Measurements from ENCODE around the gene LNX2.

The LNX2 gene

DNA sequence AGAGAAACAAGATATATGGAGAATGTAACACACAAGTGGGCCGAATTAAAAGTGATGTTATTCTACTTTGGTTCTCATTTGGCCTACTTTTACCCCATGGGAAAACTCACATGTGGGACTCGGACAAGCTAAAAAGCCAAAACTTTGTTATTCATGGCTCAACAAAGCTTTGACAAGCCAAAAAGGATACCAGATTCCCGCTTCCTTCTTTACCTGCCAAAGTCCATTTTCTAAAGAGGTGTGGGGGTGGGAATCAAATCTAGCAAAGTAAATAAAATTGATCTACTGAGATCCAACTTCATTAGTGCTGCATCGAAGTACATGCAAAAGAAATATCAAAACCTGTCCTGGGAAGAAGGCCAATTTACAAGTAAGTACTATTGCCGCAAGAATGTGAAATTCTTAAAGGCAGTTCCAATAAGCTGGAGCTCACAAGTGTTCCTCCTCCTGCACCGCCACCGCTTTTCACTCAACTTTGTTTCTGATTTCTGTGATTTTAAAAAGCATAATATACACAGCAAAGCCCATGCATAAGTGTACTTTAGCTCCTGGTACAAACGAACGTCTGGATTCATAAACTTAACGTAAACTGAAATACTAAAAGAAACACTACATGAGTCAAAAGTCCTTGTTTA is 1.1 kb downstream of the LNX2 start:
- TF ChIP-seq FOXP2 (optimal IDR thresholded peaks at IDR 0.05; ENCODE audit: borderline replicate concordance, extremely low read depth, extremely low read length, insufficient read depth) (no peak), POLR2AphosphoS5 (IDR thresholded peaks at IDR 0.05; ENCODE audit: low read depth, low read length) (no peak), TAF1 (IDR thresholded peaks at IDR 0.05; ENCODE audit: borderline replicate concordance, insufficient read depth, low read length) (no peak), SIN3A (IDR thresholded peaks at IDR 0.05; ENCODE audit: borderline replicate concordance, insufficient read depth, low read length) (no peak)
- TF ChIP-seq, protein P1, sequence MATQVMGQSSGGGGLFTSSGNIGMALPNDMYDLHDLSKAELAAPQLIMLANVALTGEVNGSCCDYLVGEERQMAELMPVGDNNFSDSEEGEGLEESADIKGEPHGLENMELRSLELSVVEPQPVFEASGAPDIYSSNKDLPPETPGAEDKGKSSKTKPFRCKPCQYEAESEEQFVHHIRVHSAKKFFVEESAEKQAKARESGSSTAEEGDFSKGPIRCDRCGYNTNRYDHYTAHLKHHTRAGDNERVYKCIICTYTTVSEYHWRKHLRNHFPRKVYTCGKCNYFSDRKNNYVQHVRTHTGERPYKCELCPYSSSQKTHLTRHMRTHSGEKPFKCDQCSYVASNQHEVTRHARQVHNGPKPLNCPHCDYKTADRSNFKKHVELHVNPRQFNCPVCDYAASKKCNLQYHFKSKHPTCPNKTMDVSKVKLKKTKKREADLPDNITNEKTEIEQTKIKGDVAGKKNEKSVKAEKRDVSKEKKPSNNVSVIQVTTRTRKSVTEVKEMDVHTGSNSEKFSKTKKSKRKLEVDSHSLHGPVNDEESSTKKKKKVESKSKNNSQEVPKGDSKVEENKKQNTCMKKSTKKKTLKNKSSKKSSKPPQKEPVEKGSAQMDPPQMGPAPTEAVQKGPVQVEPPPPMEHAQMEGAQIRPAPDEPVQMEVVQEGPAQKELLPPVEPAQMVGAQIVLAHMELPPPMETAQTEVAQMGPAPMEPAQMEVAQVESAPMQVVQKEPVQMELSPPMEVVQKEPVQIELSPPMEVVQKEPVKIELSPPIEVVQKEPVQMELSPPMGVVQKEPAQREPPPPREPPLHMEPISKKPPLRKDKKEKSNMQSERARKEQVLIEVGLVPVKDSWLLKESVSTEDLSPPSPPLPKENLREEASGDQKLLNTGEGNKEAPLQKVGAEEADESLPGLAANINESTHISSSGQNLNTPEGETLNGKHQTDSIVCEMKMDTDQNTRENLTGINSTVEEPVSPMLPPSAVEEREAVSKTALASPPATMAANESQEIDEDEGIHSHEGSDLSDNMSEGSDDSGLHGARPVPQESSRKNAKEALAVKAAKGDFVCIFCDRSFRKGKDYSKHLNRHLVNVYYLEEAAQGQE (IDR thresholded peaks at IDR 0.05; ENCODE audit: insufficient read depth in 1 of 2, low read depth in 2 of 2, low read length in 2 of 2) = no peak

DNA sequence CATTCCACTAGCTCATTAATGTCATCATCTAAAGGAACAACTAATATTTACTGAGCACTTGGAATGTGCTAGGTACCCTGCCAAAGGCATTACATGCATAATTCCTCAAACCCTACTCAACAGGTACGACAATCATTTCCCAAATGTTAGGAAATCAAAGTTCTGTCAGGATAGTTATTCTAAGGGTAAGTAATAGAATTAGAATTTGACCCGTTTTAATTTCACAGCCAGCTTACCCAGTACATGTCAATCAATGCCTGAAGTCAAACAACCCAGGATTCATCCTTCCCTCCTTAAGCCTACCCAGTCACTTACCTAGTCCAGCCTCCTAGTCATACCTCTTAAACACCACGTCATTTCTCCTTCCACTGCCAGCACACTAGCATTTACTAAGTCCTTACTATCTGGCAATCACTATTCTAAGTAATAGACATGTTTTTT is 2.4 kb downstream of the LNX2 start:
- no peak for TF ChIP-seq SIN3A (IDR thresholded peaks at IDR 0.05; ENCODE audit: borderline replicate concordance, insufficient read depth, low read length)
- TF ChIP-seq, protein P1 (IDR thresholded peaks at IDR 0.05; ENCODE audit: insufficient read depth in 1 of 2, low read depth in 2 of 2, low read length in 2 of 2) = no peak
- TF ChIP-seq POLR2AphosphoS5 (IDR thresholded peaks at IDR 0.05; ENCODE audit: low read depth, low read length) = no peak
- TF ChIP-seq FOXP2 (optimal IDR thresholded peaks at IDR 0.05; ENCODE audit: borderline replicate concordance, extremely low read depth, extremely low read length, insufficient read depth) = no peak
- TF ChIP-seq TAF1 (IDR thresholded peaks at IDR 0.05; ENCODE audit: borderline replicate concordance, insufficient read depth, low read length) = no peak

DNA sequence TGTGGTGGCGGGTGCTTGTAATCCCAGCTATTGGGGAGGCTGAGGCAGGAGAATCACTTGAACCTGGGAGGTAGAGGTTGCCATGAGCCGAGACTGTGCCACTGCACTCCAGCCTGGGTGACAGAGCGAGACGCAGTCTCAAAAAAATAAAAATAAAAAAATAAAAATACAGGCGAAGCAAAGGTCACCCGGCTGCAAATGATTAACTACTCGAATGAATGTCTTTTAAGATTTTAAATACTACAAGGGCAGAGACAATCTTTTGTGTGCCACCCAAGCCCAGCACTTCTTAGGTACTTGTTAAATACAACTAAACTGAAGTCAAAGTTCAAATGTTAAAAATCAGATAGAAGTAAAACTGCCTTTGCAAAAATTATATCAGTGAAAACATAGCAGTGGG is 6.7 kb downstream of the LNX2 start:
- no peak for TF ChIP-seq POLR2AphosphoS5 (IDR thresholded peaks at IDR 0.05; ENCODE audit: low read depth, low read length)

DNA sequence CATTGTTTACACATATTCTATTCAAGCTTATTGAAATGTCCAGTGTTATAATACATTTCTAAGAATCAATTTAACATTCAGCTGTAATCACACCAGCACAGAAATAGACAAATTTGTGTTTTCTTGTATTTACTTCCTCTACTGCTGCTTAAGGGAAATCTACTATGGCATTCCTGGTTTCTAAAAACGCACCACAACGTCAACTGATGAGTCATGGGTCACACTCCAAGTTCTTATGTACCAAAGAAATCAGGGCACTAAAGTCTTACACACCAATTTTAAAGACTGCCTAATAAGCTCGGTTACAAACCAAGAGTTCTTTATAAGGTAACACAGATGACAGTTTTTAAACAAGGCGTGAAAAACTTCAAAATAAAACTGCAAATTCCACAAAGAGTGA is 13.2 kb downstream of the LNX2 start:
- TF ChIP-seq, protein P1 (IDR thresholded peaks at IDR 0.05; ENCODE audit: insufficient read depth in 1 of 2, low read depth in 2 of 2, low read length in 2 of 2) = no peak
- TF ChIP-seq TAF1 (IDR thresholded peaks at IDR 0.05; ENCODE audit: borderline replicate concordance, insufficient read depth, low read length) (no peak), SIN3A (IDR thresholded peaks at IDR 0.05; ENCODE audit: borderline replicate concordance, insufficient read depth, low read length) (no peak), FOXP2 (optimal IDR thresholded peaks at IDR 0.05; ENCODE audit: borderline replicate concordance, extremely low read depth, extremely low read length, insufficient read depth) (no peak), POLR2AphosphoS5 (IDR thresholded peaks at IDR 0.05; ENCODE audit: low read depth, low read length) (no peak)

DNA sequence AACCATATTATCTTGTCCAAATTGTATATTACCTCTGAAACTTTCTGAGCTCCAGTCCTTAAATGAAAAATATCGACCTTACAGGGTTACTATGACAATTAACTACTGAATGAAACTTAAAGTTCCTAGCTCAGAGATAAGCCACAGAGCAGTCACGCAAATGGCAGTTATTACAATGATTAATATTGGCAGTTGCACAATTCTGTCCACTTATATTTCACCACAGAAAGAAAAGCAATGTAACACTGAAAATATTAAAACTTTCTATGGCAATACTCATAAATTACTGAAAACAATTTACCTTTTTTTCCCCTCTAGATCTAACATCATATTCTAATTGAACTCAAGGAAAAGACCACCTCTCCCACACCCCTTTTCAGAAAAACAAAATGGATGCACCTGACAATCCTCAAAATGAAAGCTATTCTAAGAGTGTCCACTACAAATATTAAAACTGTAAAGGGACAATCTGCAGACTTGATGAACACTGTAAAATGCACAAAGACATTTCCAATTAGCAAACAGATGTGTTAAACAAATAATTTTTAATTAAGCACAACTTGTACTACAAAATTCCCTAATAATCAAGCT is 14.6 kb downstream of the LNX2 start:
- TF ChIP-seq TAF1 (IDR thresholded peaks at IDR 0.05; ENCODE audit: borderline replicate concordance, insufficient read depth, low read length) (no peak), FOXP2 (optimal IDR thresholded peaks at IDR 0.05; ENCODE audit: borderline replicate concordance, extremely low read depth, extremely low read length, insufficient read depth) (no peak), SIN3A (IDR thresholded peaks at IDR 0.05; ENCODE audit: borderline replicate concordance, insufficient read depth, low read length) (no peak), POLR2AphosphoS5 (IDR thresholded peaks at IDR 0.05; ENCODE audit: low read depth, low read length) (no peak)
- TF ChIP-seq, protein P1 (IDR thresholded peaks at IDR 0.05; ENCODE audit: insufficient read depth in 1 of 2, low read depth in 2 of 2, low read length in 2 of 2) = no peak
